ENCODE results near the gene MYADM.

Gene MYADM

DNA sequence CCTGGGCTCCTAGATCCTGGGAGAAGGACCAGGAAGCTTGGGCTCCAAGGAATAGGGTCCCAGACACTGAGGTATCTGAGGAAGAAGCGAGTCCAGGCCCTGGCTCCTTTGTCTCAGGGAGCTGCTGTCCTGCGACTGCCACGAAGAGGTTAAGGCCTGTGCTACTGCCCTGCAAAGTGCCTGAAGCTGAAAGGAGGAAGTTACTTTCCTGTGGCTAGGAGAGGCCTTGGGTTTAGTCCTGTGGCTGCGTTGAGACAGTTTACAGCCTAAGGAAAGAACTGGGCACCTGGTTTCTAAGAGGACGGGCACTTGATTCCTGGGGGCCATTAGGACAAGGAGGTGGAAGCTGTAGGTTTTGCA, 2.8 kb downstream of the MYADM start:
- H3K4me3 ChIP-seq (replicated peaks; ENCODE audit: low read depth, low read length) = peak overlapping the region; percentile 59
- TF ChIP-seq, protein P1, sequence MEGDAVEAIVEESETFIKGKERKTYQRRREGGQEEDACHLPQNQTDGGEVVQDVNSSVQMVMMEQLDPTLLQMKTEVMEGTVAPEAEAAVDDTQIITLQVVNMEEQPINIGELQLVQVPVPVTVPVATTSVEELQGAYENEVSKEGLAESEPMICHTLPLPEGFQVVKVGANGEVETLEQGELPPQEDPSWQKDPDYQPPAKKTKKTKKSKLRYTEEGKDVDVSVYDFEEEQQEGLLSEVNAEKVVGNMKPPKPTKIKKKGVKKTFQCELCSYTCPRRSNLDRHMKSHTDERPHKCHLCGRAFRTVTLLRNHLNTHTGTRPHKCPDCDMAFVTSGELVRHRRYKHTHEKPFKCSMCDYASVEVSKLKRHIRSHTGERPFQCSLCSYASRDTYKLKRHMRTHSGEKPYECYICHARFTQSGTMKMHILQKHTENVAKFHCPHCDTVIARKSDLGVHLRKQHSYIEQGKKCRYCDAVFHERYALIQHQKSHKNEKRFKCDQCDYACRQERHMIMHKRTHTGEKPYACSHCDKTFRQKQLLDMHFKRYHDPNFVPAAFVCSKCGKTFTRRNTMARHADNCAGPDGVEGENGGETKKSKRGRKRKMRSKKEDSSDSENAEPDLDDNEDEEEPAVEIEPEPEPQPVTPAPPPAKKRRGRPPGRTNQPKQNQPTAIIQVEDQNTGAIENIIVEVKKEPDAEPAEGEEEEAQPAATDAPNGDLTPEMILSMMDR (IDR thresholded peaks at IDR 0.05; ENCODE audit: low read depth, low read length, missing control alignments) = no peak
- DNase-seq (ENCODE audit: extremely low read depth, low read depth) = no peak

DNA sequence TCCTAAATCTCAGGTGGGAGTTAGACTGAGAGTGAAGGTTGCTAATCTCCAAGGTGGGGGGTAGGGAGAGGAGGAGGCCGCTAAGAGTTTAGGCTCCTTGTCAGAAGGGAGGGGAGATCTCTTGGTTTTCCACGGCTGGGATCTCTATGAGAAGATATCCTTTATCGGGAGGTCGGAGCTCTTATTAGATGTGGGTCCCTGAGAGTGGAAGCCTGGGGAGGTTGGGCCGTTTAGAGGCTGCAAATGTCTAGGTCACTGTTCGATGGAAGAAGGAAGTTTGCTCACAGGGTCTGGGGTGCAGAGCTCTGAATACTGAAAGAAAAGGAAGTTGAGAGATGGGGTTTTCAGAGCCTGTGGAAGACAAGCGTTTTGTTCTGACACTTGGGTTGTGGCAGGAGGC, 3.8 kb downstream of the MYADM start:
- TF ChIP-seq, protein P1 (IDR thresholded peaks at IDR 0.05; ENCODE audit: low read depth, low read length, missing control alignments) = no peak
- no peak for DNase-seq (ENCODE audit: extremely low read depth, low read depth)
- no peak overlapping the region for H3K4me3 ChIP-seq (replicated peaks; ENCODE audit: low read depth, low read length)

- no peak overlapping the region for H3K4me3 ChIP-seq (replicated peaks; ENCODE audit: low read depth, low read length)
- DNase-seq (ENCODE audit: extremely low read depth, low read depth) = no peak
These were observed 5.1 kb downstream of the MYADM start for GRCh38 chr19:53872762-53873161.

DNA sequence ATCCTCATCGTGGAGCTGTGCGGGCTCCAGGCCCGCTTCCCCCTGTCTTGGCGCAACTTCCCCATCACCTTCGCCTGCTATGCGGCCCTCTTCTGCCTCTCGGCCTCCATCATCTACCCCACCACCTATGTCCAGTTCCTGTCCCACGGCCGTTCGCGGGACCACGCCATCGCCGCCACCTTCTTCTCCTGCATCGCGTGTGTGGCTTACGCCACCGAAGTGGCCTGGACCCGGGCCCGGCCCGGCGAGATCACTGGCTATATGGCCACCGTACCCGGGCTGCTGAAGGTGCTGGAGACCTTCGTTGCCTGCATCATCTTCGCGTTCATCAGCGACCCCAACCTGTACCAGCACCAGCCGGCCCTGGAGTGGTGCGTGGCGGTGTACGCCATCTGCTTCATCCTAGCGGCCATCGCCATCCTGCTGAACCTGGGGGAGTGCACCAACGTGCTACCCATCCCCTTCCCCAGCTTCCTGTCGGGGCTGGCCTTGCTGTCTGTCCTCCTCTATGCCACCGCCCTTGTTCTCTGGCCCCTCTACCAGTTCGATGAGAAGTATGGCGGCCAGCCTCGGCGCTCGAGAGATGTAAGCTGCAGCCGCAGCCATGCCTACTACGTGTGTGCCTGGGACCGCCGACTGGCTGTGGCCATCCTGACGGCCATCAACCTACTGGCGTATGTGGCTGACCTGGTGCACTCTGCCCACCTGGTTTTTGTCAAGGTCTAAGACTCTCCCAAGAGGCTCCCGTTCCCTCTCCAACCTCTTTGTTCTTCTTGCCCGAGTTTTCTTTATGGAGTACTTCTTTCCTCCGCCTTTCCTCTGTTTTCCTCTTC, 6.3 kb downstream of the MYADM start:
- TF ChIP-seq, protein P1 (IDR thresholded peaks at IDR 0.05; ENCODE audit: low read depth, low read length, missing control alignments) = no peak
- no peak for DNase-seq (ENCODE audit: extremely low read depth, low read depth)
- H3K4me3 ChIP-seq (replicated peaks; ENCODE audit: low read depth, low read length) = no peak overlapping the region

More at GRCh38 chr19:53872762-53873161, 5.1 kb downstream of the MYADM start:
- TF ChIP-seq, protein P1 (IDR thresholded peaks at IDR 0.05; ENCODE audit: low read depth, low read length, missing control alignments) = no peak

GRCh38 chr19:53874606-53874990, 6.9 kb downstream of the MYADM start:
- no peak overlapping the region for H3K4me3 ChIP-seq (replicated peaks; ENCODE audit: low read depth, low read length)
- TF ChIP-seq, protein P1 (IDR thresholded peaks at IDR 0.05; ENCODE audit: low read depth, low read length, missing control alignments) = no peak
- DNase-seq (ENCODE audit: extremely low read depth, low read depth) = no peak

GRCh38 chr19:53875602-53876325, 8.1 kb downstream of the MYADM start:
- no peak for DNase-seq (ENCODE audit: extremely low read depth, low read depth)
- no peak overlapping the region for H3K4me3 ChIP-seq (replicated peaks; ENCODE audit: low read depth, low read length)
- TF ChIP-seq, protein P1 (IDR thresholded peaks at IDR 0.05; ENCODE audit: low read depth, low read length, missing control alignments) = no peak

Data from HFF-Myc (cell line).